K562 (cell line): ENCODE data around the gene SCYGR1. TPM values are rescaled to one million over a fixed set of nuclear protein-coding genes. Genes with fewer than 3 reads are reported as not detected.

Source experiments
- ATAC-seq: fragments of 200-7000 bp; cut with Tn5 transposase; 3 replicates; pipeline ENCODE4 v1.9.1; 2020; ENCODE audit warnings: moderate library complexity
- BruUV-seq: library from RNA; stranded (reverse); fragments of 400-500 nt; replicated peaks from 2 replicates; lab custom pipeline; 2021; lab: Mats Ljungman, UMichigan
- CTCF ChIA-PET: fragments of 300-600 bp; formaldehyde crosslinking; extraction: SDS; loops from one replicate; lab custom pipeline; 2021; ENCODE audit warnings: low intra/inter-chr PET ratio; lab: Yijun Ruan, JAX
- POLR2A ChIA-PET: fragments of 300-600, 350-650 bp; sonication (Branson Sonifier 250); formaldehyde crosslinking; extraction: SDS; loops from one replicate; lab custom pipeline; 2021; ENCODE audit warnings: antibody characterized with exemption, inconsistent platforms; lab: Yijun Ruan, JAX
- DNase-seq, 4 experiments: peaks; one replicate each; pipeline versions ENCODE4 v3.0.0 to v3.0.0-alpha.2; 2011 to 2018; ENCODE audit warnings: low spot score in 3 of 4, mixed read lengths in 3 of 4; ENCODE audit errors: extremely low read depth in 1 of 4
- FAIRE-seq: peaks from 2 replicates; lab custom pipeline; 2011; peaks lifted over from hg19 to GRCh38; lab: Jason Lieb, UNC
- H2AFZ ChIP-seq: 2 replicates; pipeline ENCODE4 v1.6.0; 2011; ENCODE audit warnings: low read depth, low read length, control low read depth, inconsistent platforms
- H3K27ac ChIP-seq: fragments of 200-600 bp; 3 replicates; pipeline ENCODE4 v1.8.0; 2011; ENCODE audit warnings: low read depth, mild to moderate bottlenecking, control low read depth, inconsistent platforms, low read length, moderate library complexity, mixed read lengths; ENCODE audit errors: extremely low read depth
- H3K27me3 ChIP-seq, 2 experiments: fragments of 300-600 bp in 1 of 2; 2 replicates in 1 of 2; 3 replicates in 1 of 2; pipeline versions ENCODE4 v1.6.0 to v1.8.0; 2011; ENCODE audit warnings: inconsistent platforms in 2 of 2, low read length in 2 of 2, mild to moderate bottlenecking in 1 of 2, mixed read lengths in 1 of 2, moderate library complexity in 1 of 2; ENCODE audit not compliant: control insufficient read depth in 2 of 2, insufficient read depth in 2 of 2
- H3K36me3 ChIP-seq: fragments of 300-600 bp; 3 replicates; pipeline ENCODE4 v1.8.0; 2011; ENCODE audit warnings: mild to moderate bottlenecking, low read length, inconsistent platforms; ENCODE audit not compliant: control insufficient read depth, insufficient read depth
- H3K4me1 ChIP-seq, 2 experiments: fragments of 200-600 bp in 1 of 2; replicated peaks in 1 of 2; 2 replicates in 1 of 2; 3 replicates in 1 of 2; pipeline versions ENCODE4 v1.5.1 to v1.8.0; 2011; ENCODE audit warnings: inconsistent platforms in 2 of 2, low read length in 2 of 2, mild to moderate bottlenecking in 1 of 2, mixed read lengths in 1 of 2, moderate library complexity in 1 of 2; ENCODE audit not compliant: control insufficient read depth in 2 of 2, insufficient read depth in 2 of 2
- H3K4me2 ChIP-seq: 2 replicates; pipeline ENCODE4 v1.6.1; 2011; ENCODE audit warnings: low read length, control low read depth, inconsistent platforms, mixed read lengths; ENCODE audit not compliant: insufficient read depth
- H3K4me3 ChIP-seq: fragments of 200-600 bp; sonication (generic), shearing (Covaris generic); 2 replicates; pipeline ENCODE4 v1.5.1; 2016; ENCODE audit warnings: control low read depth, inconsistent platforms
- H3K79me2 ChIP-seq: fragments of 200-600 bp; 3 replicates; pipeline ENCODE4 v1.8.0; 2011; ENCODE audit warnings: low read length, inconsistent platforms; ENCODE audit not compliant: control insufficient read depth, insufficient read depth
- H3K9ac ChIP-seq, 2 experiments: 2 replicates each; pipeline versions ENCODE4 v1.6.0 to v1.6.1; 2011; ENCODE audit warnings: low read depth in 2 of 2, low read length in 2 of 2, control low read depth in 1 of 2, inconsistent platforms in 1 of 2, mild to moderate bottlenecking in 1 of 2, mixed read lengths in 1 of 2; ENCODE audit not compliant: insufficient read depth in 1 of 2
- H3K9me1 ChIP-seq: one replicate; pipeline ENCODE4 v1.6.0; 2011; ENCODE audit warnings: inconsistent platforms, mild to moderate bottlenecking, low read length, moderate library complexity; ENCODE audit not compliant: control insufficient read depth, insufficient read depth
- H3K9me3 ChIP-seq: replicated peaks from 2 replicates; pipeline ENCODE4 v1.5.1; 2011; ENCODE audit warnings: low read depth, low read length, inconsistent platforms; ENCODE audit not compliant: control insufficient read depth, insufficient read depth
- H4K20me1 ChIP-seq: replicated peaks from 2 replicates; pipeline ENCODE4 v1.6.1; 2011; ENCODE audit warnings: low read length, inconsistent platforms, mixed read lengths; ENCODE audit not compliant: control insufficient read depth, insufficient read depth
- KAT7 ChIP-seq: sonication (generic); formaldehyde crosslinking; IDR thresholded peaks from 2 replicates; pipeline ENCODE4 v1.8.0; 2022; ENCODE audit warnings: missing genetic modification reagents, mild to moderate bottlenecking, borderline replicate concordance
- MYNN ChIP-seq, 2 experiments: sonication (generic); formaldehyde crosslinking in 1 of 2; IDR thresholded peaks; 2 replicates each; pipeline versions ENCODE4 v1.5.0 to v1.6.1; 2016 to 2020; ENCODE audit warnings: antibody characterized with exemption in 1 of 2, missing genetic modification reagents in 1 of 2
- NFIC ChIP-seq: fragments of 450-650 bp; IDR thresholded peaks from 2 replicates; pipeline ENCODE4 v1.6.1; 2017; ENCODE audit warnings: mild to moderate bottlenecking, inconsistent platforms
- PHF20 ChIP-seq: fragments of 450-650 bp; IDR thresholded peaks from 2 replicates; pipeline ENCODE4 v1.6.1; 2018; ENCODE audit not compliant: partially characterized antibody
- RNF219 ChIP-seq: fragments of 250-450 bp; sonication (Bioruptor Pico); IDR thresholded peaks from 2 replicates; pipeline ENCODE4 v1.5.0; 2022; ENCODE audit warnings: mild to moderate bottlenecking
- SREBF1 ChIP-seq: fragments of 150-350 bp; IDR thresholded peaks from 2 replicates; pipeline ENCODE4 v1.6.1; 2014; ENCODE audit warnings: antibody characterized with exemption, low read depth, low read length, borderline replicate concordance
- SREBF2 ChIP-seq: sonication (generic); formaldehyde crosslinking; IDR thresholded peaks from 2 replicates; pipeline ENCODE4 v1.4.0; 2020; ENCODE audit warnings: mild to moderate bottlenecking, missing genetic modification reagents
- THRB ChIP-seq: fragments of 450-650 bp; formaldehyde crosslinking; conservative IDR thresholded peaks from 2 replicates; pipeline ENCODE4 v1.4.0; 2022; ENCODE audit warnings: mild to moderate bottlenecking, missing genetic modification characterization
- ZNF324 ChIP-seq: fragments of 250-450 bp; sonication (Bioruptor Pico); IDR thresholded peaks from 2 replicates; pipeline ENCODE4 v1.4.0; 2020; ENCODE audit warnings: mild to moderate bottlenecking
- WGBS: fragments of 100-300 bp; shearing (Covaris generic); methylation state at CpG from one replicate; pipeline ENCODE4 v1.1.6; 2016; ENCODE audit warnings: low coverage, mixed read lengths; ENCODE audit not compliant: insufficient coverage; ENCODE audit errors: missing lambda C conversion rate; 5-methylcytosine and 5-hydroxymethylcytosine counted together
- in situ Hi-C: fragments of 300-500 bp; cut with MboI; formaldehyde crosslinking; loops from 4 replicates; pipeline ENCODE4 v1.15.0; 2018; ENCODE audit warnings: inconsistent platforms, mixed read lengths
- intact Hi-C: fragments of 100-400 bp; cut with micrococcal nuclease; formaldehyde crosslinking; loops from 2 replicates; pipeline ENCODE4 v1.14.2; 2022
- polyA plus RNA-seq, 8 experiments: library from polyadenylated mRNA; depleted of rRNA in 4 of 8; stranded (reverse) in 5 of 8; unstranded in 3 of 8; fragments of >200 nt; fragmentation: Nextera tagmentation in 2 of 8; fragmentation: Illumina TruSeq in 1 of 8; extraction: Ambion mirVana in 2 of 8; extraction: Trizol in 1 of 8; gene quantifications; 2 replicates each; pipeline versions ENCODE4 v1.2.1 to v1.2.3, GENCODE V29; 2011 to 2014; ENCODE audit warnings: inconsistent platforms in 1 of 8, missing spikeins in 1 of 8
- total RNA-seq, 7 experiments: library from RNA; depleted of rRNA in 6 of 7; stranded (reverse); fragments of >200 nt in 6 of 7; fragmentation: Illumina TruSeq in 2 of 7; extraction: Trizol in 2 of 7; gene quantifications; 2 replicates each; pipeline versions ENCODE4 v1.2.1 to v1.2.3, GENCODE V29; 2011 to 2021; ENCODE audit warnings: low replicate concordance in 1 of 7
- TF ChIP-seq, protein P1 (sequence below): fragments of 250-450 bp; sonication (Bioruptor Pico); IDR thresholded peaks from 2 replicates; pipeline ENCODE4 v1.4.0; 2020; ENCODE audit warnings: borderline replicate concordance

Gene SCYGR1
- total and polyA plus RNA-seq, 9 of the 15 experiments (the other 6 are each of a cell fraction or from before 2014, with no cell fraction given) = not detected

DNA sequence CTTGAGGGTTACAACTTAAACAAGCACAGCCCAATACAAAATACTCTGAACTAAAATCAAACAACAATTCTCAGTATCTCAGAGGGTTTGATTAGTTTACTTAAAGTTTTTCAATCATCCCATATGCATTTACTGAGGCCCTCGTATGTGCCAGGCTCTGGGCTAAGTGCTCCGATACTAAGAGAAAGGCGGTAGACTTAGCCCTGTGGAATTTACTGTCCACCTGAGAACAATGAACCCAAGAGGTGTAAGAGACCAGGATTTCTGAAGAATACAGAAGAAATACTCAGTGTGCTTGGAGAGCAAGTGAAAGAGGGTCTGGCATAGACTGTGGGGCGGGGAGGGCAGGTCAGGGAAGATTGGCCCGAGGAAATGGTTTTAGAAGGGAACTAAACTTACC is 25.1 kb upstream of the SCYGR1 start:
- FAIRE-seq = no peak
- H3K9me3 ChIP-seq = no peaks in the 10 kb centered on the region
- H3K9me1 ChIP-seq = no peaks in the 10 kb centered on the region
- no peak overlapping the region for H2AFZ ChIP-seq
- 77% methylated on average over 5 of the region's 5 CpGs for whole genome bisulfite sequencing
- POLR2A ChIA-PET = no interaction called here
- no peaks in the 10 kb centered on the region; a peak in 1 of 5 replicates for H3K4me1 ChIP-seq
- no peaks in the 10 kb centered on the region for H3K36me3 ChIP-seq
- BruUV-seq = no TSS peak
- TF ChIP-seq NFIC (no peak), ZNF324 (CRISPR knock-in tag) (no peak), THRB (no peak)
- no peak for DNase-seq
- no peaks in the 10 kb centered on the region for H3K27me3 ChIP-seq
- no peak overlapping the region for H3K9ac ChIP-seq
- no peaks in the 10 kb centered on the region for H4K20me1 ChIP-seq
- in situ Hi-C loops = loop anchor here (5.0 kb wide), 1 partner anchor 54 kb away; no protein-coding TSS in a partner anchor
- no peaks in the 10 kb centered on the region for H3K79me2 ChIP-seq
- H3K27ac ChIP-seq = no peak overlapping the region
- intact Hi-C loops = no loop called here
- no peak overlapping the region for H3K4me3 ChIP-seq
- H3K4me2 ChIP-seq = no peak overlapping the region
- no peak for ATAC-seq
- CTCF ChIA-PET = no interaction called here

DNA sequence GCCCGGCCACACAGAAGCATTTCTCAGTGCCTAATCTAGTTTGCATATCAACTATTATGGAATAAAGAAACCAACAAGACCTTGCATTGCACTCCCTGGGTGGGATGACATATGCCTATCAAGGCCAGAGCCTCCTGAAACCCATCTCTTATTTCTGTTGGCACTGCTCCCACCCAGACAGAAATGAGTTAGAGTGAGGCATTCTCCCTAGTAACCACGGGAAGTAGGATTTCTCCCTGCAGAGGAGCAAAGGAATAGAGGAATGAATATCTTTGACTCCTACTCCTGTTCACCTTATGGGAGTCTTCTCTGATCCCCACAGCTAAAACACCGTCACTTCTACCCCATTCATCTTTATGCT is 24.2 kb upstream of the SCYGR1 start:
- 31% methylated on average over 2 of the region's 3 CpGs for WGBS
- CTCF ChIA-PET = no interaction called here
- TF ChIP-seq RNF219 (CRISPR knock-in tag) (no peak), SREBF2 (CRISPR knock-in tag) (no peak), MYNN (IDR thresholded peaks at IDR 0.05) (no peak), MYNN (CRISPR knock-in tag; IDR thresholded peaks at IDR 0.05) (no peak), PHF20 (no peak), SREBF1 (no peak), KAT7 (CRISPR knock-in tag) (no peak)
- TF ChIP-seq, protein P1, sequence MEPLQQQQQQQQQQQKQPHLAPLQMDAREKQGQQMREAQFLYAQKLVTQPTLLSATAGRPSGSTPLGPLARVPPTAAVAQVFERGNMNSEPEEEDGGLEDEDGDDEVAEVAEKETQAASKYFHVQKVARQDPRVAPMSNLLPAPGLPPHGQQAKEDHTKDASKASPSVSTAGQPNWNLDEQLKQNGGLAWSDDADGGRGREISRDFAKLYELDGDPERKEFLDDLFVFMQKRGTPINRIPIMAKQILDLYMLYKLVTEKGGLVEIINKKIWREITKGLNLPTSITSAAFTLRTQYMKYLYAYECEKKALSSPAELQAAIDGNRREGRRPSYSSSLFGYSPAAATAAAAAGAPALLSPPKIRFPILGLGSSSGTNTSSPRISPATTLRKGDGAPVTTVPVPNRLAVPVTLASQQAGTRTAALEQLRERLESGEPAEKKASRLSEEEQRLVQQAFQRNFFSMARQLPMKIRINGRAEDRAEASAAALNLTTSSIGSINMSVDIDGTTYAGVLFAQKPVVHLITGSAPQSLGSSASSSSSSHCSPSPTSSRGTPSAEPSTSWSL = no peak

More for the DNA sequence above, 24.2 kb upstream of the SCYGR1 start:
- no peaks in the 10 kb centered on the region for H3K36me3 ChIP-seq
- H4K20me1 ChIP-seq = no peaks in the 10 kb centered on the region
- POLR2A ChIA-PET = no interaction called here
- DNase-seq (no peak), FAIRE-seq (no peak), ATAC-seq (no peak)
- H3K4me1 ChIP-seq = no peaks in the 10 kb centered on the region; a peak in 1 of 5 replicates
- no peaks in the 10 kb centered on the region for H3K79me2 ChIP-seq
- no peaks in the 10 kb centered on the region for H3K9me1 ChIP-seq
- H3K4me3 ChIP-seq = no peak overlapping the region
- H3K4me2 ChIP-seq = no peak overlapping the region
- no peak overlapping the region for H2AFZ ChIP-seq
- intact Hi-C loops (no loop called here), in situ Hi-C loops (loop anchor here (5.0 kb wide), 1 partner anchor 55 kb away; no protein-coding TSS in a partner anchor)
- H3K9me3 ChIP-seq = no peaks in the 10 kb centered on the region
- BruUV-seq = no TSS peak
- H3K27ac ChIP-seq = no peak overlapping the region
- H3K27me3 ChIP-seq = no peaks in the 10 kb centered on the region
- H3K9ac ChIP-seq = no peak overlapping the region
